ENCODE results near the gene ITCH. TPM values are rescaled to one million over a fixed set of nuclear protein-coding genes. Genes with fewer than 3 reads are reported as not detected.

Gene ITCH
- total RNA-seq, 1 experiment from 2014 or later = 63.9 TPM

GRCh38 chr20:34445177-34446065, 82.3 kb downstream of the ITCH start:
- DNase-seq (ENCODE audit: low read depth, low spot score) (no peak), ATAC-seq (no peak)
- Histone ChIP-seq H3K4me1 (ENCODE audit: control insufficient read depth, insufficient read depth, low read length) (no peaks in the 10 kb centered on the region), H3K27ac (ENCODE audit: low read length) (no peak overlapping the region), H3K9me3 (ENCODE audit: control insufficient read depth, insufficient read depth, low read depth, low read length) (no peaks in the 10 kb centered on the region), H3K36me3 (ENCODE audit: control insufficient read depth, insufficient read depth, low read length) (peaks cover 51% of the 10 kb centered on the region), H3K27me3 (ENCODE audit: control insufficient read depth, insufficient read depth, low read length) (no peaks in the 10 kb centered on the region), H3K4me3 (ENCODE audit: low read depth in 2 of 2, low read length in 2 of 2) (no peak overlapping the region)
- CTCF ChIA-PET = interaction anchor here (0.6 to 1.5 kb wide), 2 partner anchors 49 to 132 kb away, joined by 3 read pairs; no protein-coding TSS in a partner anchor
- no TSS peak for BruUV-seq (replicated peaks)
- TF ChIP-seq CTCF (IDR thresholded peaks at IDR 0.05) (no peak), SIN3A (IDR thresholded peaks at IDR 0.05; ENCODE audit: borderline replicate concordance, insufficient read depth, low read depth, low read length) (no peak), REST (IDR thresholded peaks at IDR 0.05; ENCODE audit: insufficient read depth in 1 of 2, low read depth in 2 of 2, low read length in 1 of 2) (no peak), TCF7L2 (IDR thresholded peaks at IDR 0.05; ENCODE audit: low read depth, low read length) (no peak)
- in situ Hi-C loops (cut with HindIII; ENCODE audit: low pct_unique_long_range_greater_than_20kb, low sequenced_read_pairs) (no loop called here), intact Hi-C loops (cut with micrococcal nuclease; ENCODE audit: unreplicated experiment) (no loop called here)
- POLR2A ChIA-PET = no interaction called here

- H3K27ac ChIP-seq (ENCODE audit: low read length) = no peak overlapping the region
- ChIA-PET POLR2A (no interaction called here), CTCF (no interaction called here)
- intact Hi-C loops (cut with micrococcal nuclease; ENCODE audit: unreplicated experiment) = no loop called here
- H3K27me3 ChIP-seq (ENCODE audit: control insufficient read depth, insufficient read depth, low read length) = no peaks in the 10 kb centered on the region
- H3K36me3 ChIP-seq (ENCODE audit: control insufficient read depth, insufficient read depth, low read length) = peaks cover 49% of the 10 kb centered on the region
- in situ Hi-C loops (cut with HindIII; ENCODE audit: low pct_unique_long_range_greater_than_20kb, low sequenced_read_pairs) = no loop called here
- no peak overlapping the region for H3K4me3 ChIP-seq (ENCODE audit: low read depth in 2 of 2, low read length in 2 of 2)
- BruUV-seq (replicated peaks) = no TSS peak
- no peak for DNase-seq (ENCODE audit: low read depth, low spot score)
- no peaks in the 10 kb centered on the region for H3K4me1 ChIP-seq (ENCODE audit: control insufficient read depth, insufficient read depth, low read length)
- no peaks in the 10 kb centered on the region for H3K9me3 ChIP-seq (ENCODE audit: control insufficient read depth, insufficient read depth, low read depth, low read length)
- TF ChIP-seq CTCF (IDR thresholded peaks at IDR 0.05) (no peak), POLR2AphosphoS5 (IDR thresholded peaks at IDR 0.05; ENCODE audit: low read depth, low read length) (no peak), TCF7L2 (IDR thresholded peaks at IDR 0.05; ENCODE audit: low read depth, low read length) (no peak), REST (IDR thresholded peaks at IDR 0.05; ENCODE audit: insufficient read depth in 1 of 2, low read depth in 2 of 2, low read length in 1 of 2) (no peak), SIN3A (IDR thresholded peaks at IDR 0.05; ENCODE audit: borderline replicate concordance, insufficient read depth, low read depth, low read length) (no peak)
- ATAC-seq = no peak
Observed at GRCh38 chr20:34448517-34448916, 85.4 kb downstream of the ITCH start.
